Uterus (tissue), 4 donors: ENCODE measurements around the gene PLCL2. TPM values are rescaled to one million over a fixed set of nuclear protein-coding genes. Genes with fewer than 3 reads are reported as not detected.

Source experiments
- DNase-seq, 2 donors: peaks; one replicate each; pipeline ENCODE4 v3.0.0-alpha.2; 2019 to 2020
- H3K27ac ChIP-seq, 2 donors: fragments of 200-600 bp; sonication (generic); 1 replicate in 1 of 2; 2 replicates in 1 of 2; pipeline ENCODE4 v1.5.1; 2016 to 2018
- H3K27me3 ChIP-seq, 2 donors: fragments of 200-600 bp; sonication (generic); one replicate each; pipeline ENCODE4 v1.5.1; 2018 to 2019; ENCODE audit warnings: control low read depth in 1 of 2
- H3K36me3 ChIP-seq, 2 donors: fragments of 200-600 bp; sonication (generic); one replicate each; pipeline ENCODE4 v1.5.1; 2019; ENCODE audit warnings: control low read depth in 1 of 2
- H3K4me1 ChIP-seq, 2 donors: fragments of 200-600 bp; sonication (generic); one replicate each; pipeline ENCODE4 v1.5.1; 2018 to 2019; ENCODE audit warnings: control low read depth in 1 of 2
- H3K4me3 ChIP-seq, 2 donors: fragments of 200-600 bp; sonication (generic); 1 replicate in 1 of 2; 2 replicates in 1 of 2; pipeline ENCODE4 v1.5.1; 2018 to 2019; ENCODE audit warnings: mild to moderate bottlenecking in 1 of 2
- H3K9me3 ChIP-seq, 2 donors: fragments of 200-600 bp; sonication (generic); one replicate each; pipeline ENCODE4 v1.5.1; 2019; ENCODE audit warnings: control low read depth in 1 of 2
- POLR2A ChIP-seq, 2 donors: fragments of 450-650 bp; IDR thresholded peaks; one replicate each; pipeline ENCODE4 v1.6.1; 2016; ENCODE audit warnings: antibody characterized with exemption in 2 of 2, mild to moderate bottlenecking in 1 of 2, moderate library complexity in 1 of 2
- intact Hi-C: fragments of 100-400 bp; cut with DNase I; formaldehyde crosslinking; loops from one replicate; pipeline ENCODE4 v1.15.1; 2023; ENCODE audit warnings: low total_unique reads
- total RNA-seq, 4 donors: library from RNA; depleted of rRNA in 3 of 4; stranded (reverse); fragments of >200 nt in 3 of 4; gene quantifications; one replicate each; pipeline versions ENCODE4 v1.1.0 to v1.2.4, GENCODE V29; 2014 to 2023
- TF ChIP-seq, protein P1 (sequence below), 4 experiments: fragments of 200-600 bp in 2 of 4; fragments of 450-650 bp in 2 of 4; sonication (generic) in 2 of 4; IDR thresholded peaks; one replicate each; pipeline ENCODE4 v1.5.1; 2016 to 2019; ENCODE audit warnings: antibody characterized with exemption in 4 of 4, mild to moderate bottlenecking in 2 of 4, moderate library complexity in 1 of 4
- donor health status: DM: yes; HTN: yes; CAD: no.

The PLCL2 gene
- total RNA-seq, 4 donors from 2014 or later, result 9.7 to 63.0 (median 19.5) TPM

DNA sequence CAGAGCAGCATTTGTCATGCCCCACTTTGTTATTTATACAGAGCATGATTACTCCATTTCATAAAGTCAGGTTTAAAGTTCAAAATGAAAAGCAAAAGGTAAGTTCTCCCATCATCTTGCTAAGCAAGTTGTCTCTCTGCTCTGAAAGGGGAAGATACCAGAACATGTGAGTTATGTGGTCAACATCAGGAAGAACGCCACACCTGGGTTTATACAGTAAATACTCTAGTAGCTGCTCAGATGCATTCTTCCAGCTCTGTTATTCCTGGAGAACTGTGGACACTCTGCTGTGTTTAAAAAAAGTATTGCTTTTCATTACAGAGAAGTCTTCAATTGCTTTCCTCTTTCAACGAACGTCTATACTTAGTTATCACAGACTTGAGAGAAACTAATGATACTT lies 145.7 kb downstream of the PLCL2 start:
- intact Hi-C loops, result no loop called here
- DNase-seq, result no peak
- Histone ChIP-seq H3K27me3 (no peaks in the 10 kb centered on the region), H3K4me3 (no peak overlapping the region), H3K27ac (no peak overlapping the region), H3K9me3 (no peaks in the 10 kb centered on the region), H3K36me3 (no peaks in the 10 kb centered on the region), H3K4me1 (no peaks in the 10 kb centered on the region)
- TF ChIP-seq, protein P1, sequence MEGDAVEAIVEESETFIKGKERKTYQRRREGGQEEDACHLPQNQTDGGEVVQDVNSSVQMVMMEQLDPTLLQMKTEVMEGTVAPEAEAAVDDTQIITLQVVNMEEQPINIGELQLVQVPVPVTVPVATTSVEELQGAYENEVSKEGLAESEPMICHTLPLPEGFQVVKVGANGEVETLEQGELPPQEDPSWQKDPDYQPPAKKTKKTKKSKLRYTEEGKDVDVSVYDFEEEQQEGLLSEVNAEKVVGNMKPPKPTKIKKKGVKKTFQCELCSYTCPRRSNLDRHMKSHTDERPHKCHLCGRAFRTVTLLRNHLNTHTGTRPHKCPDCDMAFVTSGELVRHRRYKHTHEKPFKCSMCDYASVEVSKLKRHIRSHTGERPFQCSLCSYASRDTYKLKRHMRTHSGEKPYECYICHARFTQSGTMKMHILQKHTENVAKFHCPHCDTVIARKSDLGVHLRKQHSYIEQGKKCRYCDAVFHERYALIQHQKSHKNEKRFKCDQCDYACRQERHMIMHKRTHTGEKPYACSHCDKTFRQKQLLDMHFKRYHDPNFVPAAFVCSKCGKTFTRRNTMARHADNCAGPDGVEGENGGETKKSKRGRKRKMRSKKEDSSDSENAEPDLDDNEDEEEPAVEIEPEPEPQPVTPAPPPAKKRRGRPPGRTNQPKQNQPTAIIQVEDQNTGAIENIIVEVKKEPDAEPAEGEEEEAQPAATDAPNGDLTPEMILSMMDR (IDR thresholded peaks at IDR 0.05), result no peak
- TF ChIP-seq POLR2A (IDR thresholded peaks at IDR 0.05), result no peak

GRCh38 chr3:17030956-17031652 lies 146.3 kb downstream of the PLCL2 start:
- no peak for TF ChIP-seq POLR2A (IDR thresholded peaks at IDR 0.05)
- TF ChIP-seq, protein P1 (IDR thresholded peaks at IDR 0.05), result no peak
- Histone ChIP-seq H3K27me3 (no peaks in the 10 kb centered on the region), H3K4me1 (no peaks in the 10 kb centered on the region), H3K9me3 (no peaks in the 10 kb centered on the region), H3K4me3 (no peak overlapping the region), H3K36me3 (no peaks in the 10 kb centered on the region), H3K27ac (no peak overlapping the region)
- no peak for DNase-seq
- intact Hi-C loops, result no loop called here

DNA sequence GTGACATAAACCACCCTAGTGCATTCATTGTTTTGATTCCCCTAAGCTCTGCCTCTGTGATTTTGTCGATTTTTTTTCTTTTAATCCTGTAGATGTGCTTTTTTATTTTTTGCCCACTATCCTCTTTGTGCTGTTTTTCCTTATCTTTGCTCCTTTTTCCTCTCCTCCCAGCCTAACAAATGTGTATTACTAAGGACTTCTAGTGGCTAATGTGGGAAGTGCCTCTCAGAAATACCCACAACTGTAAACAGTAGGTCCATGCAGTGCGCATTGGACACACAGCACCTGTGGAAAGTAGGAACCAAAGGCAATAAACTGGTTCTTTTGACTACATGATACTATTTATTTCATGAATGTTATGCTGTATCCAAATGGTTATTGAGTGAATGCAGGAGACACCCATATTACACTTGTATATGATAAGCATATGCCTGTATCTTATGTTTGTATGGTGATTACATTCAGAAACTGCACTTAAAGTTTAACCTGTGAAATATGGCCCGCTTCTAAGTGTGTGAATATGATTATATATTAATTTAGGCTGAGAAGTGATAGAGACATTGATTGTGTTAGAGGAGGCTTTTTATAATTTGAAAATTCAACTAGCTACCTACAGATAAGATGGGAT lies 147.8 kb downstream of the PLCL2 start:
- Histone ChIP-seq H3K27me3 (no peaks in the 10 kb centered on the region), H3K9me3 (no peaks in the 10 kb centered on the region), H3K4me3 (no peak overlapping the region), H3K36me3 (no peaks in the 10 kb centered on the region), H3K27ac (no peak overlapping the region), H3K4me1 (no peaks in the 10 kb centered on the region)
- intact Hi-C loops, result no loop called here
- DNase-seq, result no peak
- TF ChIP-seq, protein P1 (IDR thresholded peaks at IDR 0.05), result peak; percentile 54 to 70 (median 62)
- no peak for TF ChIP-seq POLR2A (IDR thresholded peaks at IDR 0.05)

DNA sequence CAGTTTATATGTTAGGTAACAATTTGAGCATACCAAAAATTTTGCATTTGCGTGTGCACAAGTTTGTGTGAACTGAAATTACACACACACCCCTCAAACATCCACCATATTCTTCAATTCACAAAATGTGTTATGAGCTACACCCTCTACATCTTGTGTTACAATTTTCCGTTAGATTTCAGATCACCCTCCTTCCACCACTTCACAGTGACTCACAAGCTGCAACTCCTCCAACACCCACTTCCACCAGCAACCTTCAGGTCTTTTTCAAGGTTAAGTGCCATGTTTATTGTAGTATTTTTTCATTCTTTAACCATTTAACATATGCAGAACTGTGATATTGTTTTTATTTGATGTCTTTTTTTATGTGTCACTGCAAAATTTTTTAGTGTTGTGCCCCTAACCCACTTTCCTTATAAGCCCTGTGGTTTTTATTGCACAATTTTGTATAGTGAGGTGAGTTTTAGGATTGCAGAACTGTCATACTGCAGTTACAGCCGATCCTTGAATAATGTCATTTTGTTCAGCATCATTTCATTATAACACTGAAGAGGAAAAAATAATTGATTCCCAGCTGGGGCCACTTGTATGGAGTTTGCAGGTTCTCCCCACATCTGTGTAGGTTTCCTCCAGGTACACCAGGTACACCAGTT lies 148.9 kb downstream of the PLCL2 start:
- Histone ChIP-seq H3K27me3 (no peaks in the 10 kb centered on the region), H3K36me3 (no peaks in the 10 kb centered on the region), H3K4me1 (no peaks in the 10 kb centered on the region), H3K4me3 (no peak overlapping the region), H3K9me3 (no peaks in the 10 kb centered on the region), H3K27ac (no peak overlapping the region)
- intact Hi-C loops, result no loop called here
- TF ChIP-seq, protein P1 (IDR thresholded peaks at IDR 0.05), result no peak
- TF ChIP-seq POLR2A (IDR thresholded peaks at IDR 0.05), result no peak
- DNase-seq, result no peak

GRCh38 chr3:17035033-17035432 lies 150.3 kb downstream of the PLCL2 start:
- no peaks in the 10 kb centered on the region for H3K4me1 ChIP-seq
- H3K4me3 ChIP-seq, result no peak overlapping the region
- no peak for DNase-seq
- TF ChIP-seq, protein P1 (IDR thresholded peaks at IDR 0.05), result no peak
- TF ChIP-seq POLR2A (IDR thresholded peaks at IDR 0.05), result no peak
- no peak overlapping the region for H3K27ac ChIP-seq
- intact Hi-C loops, result no loop called here
- no peaks in the 10 kb centered on the region for H3K9me3 ChIP-seq
- no peaks in the 10 kb centered on the region for H3K27me3 ChIP-seq
- no peaks in the 10 kb centered on the region for H3K36me3 ChIP-seq
